ENCODE measurements around the gene EFNA5.

Gene EFNA5

DNA sequence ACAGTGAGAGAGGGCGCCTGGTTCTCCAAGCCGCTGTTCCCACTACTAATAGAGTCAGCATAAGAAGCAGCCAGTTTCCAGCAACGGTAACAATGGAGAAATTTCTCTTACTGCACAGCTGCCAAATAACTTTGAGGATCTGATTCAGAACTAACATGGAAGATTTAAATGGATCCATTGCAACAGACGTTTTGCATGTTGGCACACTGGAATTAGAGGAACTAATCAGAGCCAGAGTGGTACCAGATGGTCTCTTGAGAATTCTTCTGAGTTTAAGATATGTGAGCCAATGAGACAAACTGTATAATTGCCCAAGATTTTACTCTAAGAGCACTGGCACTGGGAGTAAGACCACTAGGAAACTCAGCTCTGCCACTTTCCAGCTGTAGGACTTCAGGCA lies 186.5 kb downstream of the EFNA5 start:
- DNase-seq (ENCODE audit: low spot score) = no peak

DNA sequence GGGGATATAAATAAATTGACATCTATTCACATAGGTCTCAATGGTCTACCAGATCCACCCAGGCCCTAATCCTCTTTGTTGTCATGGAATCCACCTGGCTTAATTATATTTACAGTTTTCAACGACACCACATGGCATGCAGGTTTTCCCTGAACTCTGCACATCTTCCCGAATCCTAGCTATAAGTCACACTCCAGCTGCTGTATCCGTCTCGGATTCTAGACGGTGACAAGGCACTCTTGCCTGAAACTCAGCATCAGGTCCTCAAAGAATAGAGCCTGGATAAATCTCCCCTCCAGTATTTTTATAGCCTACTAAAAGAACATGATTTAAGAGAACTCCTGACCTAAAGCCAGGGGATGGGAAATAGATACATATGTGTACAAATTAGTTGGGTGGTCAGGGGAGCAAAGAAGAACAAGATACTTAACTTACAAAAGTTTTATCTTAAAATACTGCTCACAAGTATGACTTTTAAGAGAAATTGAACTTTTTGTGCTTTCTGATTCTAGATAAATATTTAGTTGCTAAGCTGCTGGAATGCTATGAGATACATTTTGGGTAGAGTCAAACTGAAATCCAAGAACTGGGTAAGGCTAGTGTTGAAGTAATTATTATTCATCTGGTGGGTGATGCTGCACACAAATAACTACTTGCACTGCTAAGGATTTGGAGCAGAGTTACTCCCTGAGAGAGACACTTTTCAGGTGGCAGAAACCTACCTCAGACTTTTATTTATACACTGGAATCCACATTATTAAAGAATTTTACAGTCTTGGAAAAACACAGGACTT lies 187.3 kb downstream of the EFNA5 start:
- DNase-seq (ENCODE audit: low spot score) = no peak

DNA sequence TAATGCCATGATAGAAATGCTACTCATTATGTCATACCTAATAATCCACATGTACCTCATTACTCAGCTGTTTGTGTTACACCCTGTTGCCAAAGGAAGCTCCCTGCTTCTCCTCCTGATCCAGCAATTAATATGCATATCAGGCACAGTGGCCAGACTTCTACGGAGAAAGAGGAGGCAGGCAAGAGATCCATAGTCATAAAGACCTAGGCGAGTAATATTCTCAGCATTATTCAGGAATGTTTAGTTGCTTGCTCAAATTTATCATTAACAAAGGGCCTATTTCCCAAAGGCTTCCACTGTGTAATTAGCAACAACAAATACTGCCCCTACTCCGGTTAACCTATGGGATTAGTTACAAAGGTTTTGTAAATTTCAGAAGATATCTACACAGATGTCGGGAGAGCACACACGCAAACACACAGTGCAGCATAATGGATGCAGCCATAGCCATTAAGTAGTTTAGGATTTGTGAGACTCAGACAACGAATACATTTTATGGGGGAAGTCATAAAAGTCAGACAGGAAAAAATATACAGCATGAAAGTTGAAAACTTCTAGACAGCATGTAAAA lies 192.6 kb downstream of the EFNA5 start:
- no peak for DNase-seq (ENCODE audit: low spot score)

DNA sequence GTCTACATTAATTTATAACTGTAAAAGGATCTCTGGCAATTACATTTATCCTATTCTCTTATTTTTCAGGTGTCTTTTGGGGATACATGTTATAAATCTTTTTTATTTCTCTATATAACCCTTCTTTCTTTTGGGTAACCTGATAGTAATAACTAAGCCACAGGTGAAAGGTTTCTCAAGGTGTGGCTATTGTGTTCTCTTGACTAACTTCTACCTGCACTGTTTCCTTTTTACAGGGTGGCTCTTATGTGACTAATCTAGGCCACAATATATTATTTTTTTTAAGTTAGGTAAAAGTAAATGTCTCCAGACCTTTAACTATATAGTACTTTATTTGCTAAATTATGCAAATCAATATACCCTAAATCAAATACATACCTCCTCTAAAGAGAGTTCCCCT lies 193.2 kb downstream of the EFNA5 start:
- DNase-seq (ENCODE audit: low spot score) = no peak

DNA sequence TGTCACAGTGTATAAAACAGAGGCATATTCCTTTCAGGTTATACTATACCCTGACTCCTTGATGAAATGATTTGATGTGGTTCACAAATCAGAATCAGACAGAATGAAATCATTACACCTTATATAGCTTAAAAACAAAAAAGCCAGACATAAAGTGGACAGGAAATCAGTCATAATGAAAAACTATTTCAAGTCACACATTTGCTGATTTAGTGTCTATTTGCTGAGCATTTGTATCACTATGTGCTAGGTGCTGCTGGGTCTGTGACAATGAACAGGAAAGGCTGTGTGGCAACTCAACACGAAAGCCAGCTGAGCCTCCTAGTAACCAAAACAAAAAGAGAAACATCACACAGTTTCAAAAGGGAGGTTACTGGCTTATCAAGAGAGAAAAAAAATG lies 194.0 kb downstream of the EFNA5 start:
- DNase-seq (ENCODE audit: low spot score) = no peak

DNA sequence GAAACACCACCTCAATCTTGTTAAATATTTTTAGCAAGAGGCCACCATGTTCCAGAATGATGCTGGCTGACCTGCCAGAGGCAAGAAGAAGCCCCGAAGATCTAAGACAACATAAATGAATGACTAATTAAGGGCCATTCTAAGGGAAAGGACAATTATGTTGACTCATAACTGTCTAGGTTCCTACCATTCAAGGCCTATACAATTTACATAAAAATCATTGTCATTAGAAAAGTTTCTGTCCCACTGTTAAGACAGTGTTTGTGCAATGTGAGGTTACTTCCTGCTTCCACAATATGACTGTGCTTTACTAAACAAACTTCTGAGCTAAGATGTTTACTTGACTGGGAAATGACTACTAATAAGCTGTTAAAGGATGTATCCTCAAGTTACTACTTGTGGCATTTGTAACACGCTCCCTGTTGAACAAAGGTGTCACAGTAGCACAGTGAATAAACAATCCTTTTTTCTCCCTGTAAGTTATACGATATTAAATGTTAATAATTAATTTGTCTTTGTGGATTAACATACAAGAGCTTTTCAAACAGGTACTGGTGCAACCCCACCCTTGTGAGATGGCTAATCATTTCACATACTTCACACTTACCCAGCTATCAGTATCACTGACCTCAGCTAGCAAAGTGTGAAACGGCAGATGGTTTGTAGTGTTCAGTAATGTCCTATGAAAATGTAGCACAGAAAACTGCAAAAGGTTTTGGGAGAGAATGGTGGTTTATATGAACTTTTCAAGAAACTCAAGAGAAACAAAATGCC lies 195.8 kb downstream of the EFNA5 start:
- DNase-seq (ENCODE audit: low spot score) = no peak

DNA sequence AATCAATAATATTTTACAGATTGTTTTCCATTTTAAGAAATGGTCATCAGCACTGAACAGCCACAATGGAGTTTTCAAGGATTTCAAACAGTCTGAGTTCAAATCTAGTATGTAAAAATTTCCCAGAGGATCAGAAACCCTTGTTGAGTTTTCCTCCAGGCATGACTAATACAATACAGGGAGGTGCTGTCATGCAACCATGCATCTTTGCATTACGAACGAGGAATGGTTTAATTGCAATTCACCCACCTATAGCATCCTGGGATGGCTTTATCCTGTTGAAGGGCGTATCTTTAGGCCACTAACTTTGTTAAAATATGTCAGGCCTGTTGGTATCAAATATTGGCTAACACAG lies 196.4 kb downstream of the EFNA5 start:
- no peak for DNase-seq (ENCODE audit: low spot score)

DNA sequence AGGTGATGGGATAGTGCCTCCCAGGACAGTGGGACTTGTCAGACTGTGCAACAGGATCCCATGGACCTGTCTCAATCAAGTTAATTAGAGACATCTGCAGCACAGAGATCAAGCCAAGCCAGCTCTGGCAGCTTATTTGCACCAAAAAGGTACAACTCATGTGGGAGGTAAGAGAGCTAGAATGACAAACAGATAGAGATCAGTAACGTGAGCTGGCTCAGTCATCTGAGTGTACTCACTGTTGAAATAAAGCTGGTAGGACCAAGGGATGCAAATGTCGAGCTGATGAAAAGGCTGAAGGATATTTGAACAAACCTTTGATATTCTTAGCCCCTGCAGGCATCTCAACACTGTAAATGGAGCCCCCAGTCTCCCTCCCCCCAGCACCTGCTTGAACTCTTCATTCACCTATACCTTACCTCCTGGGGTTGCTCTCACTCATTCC lies 198.1 kb downstream of the EFNA5 start:
- DNase-seq (ENCODE audit: low spot score) = no peak

DNA sequence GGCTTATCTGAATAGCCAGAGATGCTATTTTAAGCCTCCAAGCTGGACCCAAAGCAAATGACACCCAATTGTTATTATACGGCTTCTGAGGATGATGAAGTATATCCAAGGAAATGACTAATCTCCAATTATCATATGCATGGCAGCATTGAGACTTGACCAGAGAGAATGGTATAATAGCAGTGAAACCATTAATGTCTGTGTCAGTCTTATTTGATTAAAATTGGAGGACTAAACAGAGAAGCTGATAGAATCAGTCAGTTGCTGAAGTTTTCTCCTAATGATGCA lies 200.5 kb downstream of the EFNA5 start:
- peak; percentile 43 for DNase-seq (ENCODE audit: low spot score)

DNA sequence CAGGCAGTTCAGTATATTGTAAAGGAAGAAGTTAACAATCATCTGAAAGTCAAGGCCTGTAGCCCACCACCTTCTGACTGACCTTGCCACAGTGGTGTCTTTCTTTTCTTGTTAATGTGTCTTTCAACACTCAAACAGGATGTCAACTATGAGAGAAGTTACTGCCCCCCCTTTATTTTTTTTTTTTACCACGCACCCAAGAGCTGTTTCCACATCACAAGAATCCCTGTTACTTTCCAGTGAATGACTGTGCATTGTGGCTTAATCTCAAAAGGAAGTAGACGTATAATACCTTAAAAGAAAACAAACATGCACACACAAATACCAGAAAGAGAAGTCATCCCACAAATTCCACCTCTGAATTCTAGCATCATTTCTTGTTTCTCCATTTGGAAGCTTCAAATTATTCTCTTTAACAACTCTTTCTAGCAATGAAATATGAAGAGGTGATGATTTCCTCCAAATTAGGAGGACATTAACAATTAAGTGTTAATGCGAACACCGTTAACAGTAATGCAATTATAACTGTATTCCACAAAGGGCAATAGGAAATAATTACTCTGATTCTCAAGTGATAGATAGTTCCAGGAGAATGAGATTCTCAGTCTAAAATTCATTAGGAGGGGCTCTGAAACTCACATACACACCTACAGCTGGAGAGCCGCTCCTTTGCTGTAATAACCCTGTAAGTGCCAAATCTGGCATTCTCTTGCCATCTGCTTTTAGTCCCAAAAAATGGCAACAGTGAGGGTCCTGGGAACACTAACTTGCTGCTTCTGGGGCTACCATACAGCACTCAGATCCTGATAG lies 201.0 kb downstream of the EFNA5 start:
- DNase-seq (ENCODE audit: low spot score) = peak; percentile 53

DNA sequence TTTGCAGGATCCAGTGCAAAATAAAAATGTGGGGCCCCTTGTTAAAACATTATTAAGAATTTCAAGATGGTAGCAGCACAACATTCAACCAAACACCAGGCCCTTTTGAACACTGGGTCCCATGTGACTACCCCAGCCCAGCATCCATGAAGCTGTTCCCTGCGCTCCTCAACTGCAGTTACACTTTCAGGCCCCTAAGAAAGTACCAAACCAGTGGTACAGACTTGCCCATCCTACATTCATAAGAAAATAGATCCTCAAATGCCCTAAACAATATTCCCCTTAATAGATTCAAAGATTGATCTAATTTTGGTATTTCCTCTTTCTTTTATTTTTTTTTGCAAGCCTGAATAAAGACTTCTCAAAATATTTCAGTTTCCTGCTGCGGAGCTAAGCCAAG lies 201.7 kb downstream of the EFNA5 start:
- no peak for DNase-seq (ENCODE audit: low spot score)

DNA sequence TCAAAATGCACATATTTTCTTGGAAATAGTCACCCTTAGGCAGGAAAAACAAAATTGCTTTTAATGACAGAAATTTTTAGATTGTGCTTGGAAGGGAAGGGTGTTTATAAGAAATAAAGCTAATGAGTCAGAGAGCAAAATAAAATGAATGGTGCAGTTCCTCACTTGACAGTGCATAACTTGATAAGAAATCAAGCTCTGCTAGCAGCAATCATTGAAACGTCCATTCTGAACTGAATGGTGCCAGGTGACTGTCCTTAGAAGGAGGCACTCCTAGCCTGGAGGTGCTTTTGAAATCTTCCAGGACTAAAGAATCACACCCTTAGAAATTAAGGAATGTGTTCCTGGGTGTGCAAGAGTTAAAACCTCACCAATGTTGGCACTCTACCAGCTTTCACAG lies 202.5 kb downstream of the EFNA5 start:
- DNase-seq (ENCODE audit: low spot score) = no peak

DNA sequence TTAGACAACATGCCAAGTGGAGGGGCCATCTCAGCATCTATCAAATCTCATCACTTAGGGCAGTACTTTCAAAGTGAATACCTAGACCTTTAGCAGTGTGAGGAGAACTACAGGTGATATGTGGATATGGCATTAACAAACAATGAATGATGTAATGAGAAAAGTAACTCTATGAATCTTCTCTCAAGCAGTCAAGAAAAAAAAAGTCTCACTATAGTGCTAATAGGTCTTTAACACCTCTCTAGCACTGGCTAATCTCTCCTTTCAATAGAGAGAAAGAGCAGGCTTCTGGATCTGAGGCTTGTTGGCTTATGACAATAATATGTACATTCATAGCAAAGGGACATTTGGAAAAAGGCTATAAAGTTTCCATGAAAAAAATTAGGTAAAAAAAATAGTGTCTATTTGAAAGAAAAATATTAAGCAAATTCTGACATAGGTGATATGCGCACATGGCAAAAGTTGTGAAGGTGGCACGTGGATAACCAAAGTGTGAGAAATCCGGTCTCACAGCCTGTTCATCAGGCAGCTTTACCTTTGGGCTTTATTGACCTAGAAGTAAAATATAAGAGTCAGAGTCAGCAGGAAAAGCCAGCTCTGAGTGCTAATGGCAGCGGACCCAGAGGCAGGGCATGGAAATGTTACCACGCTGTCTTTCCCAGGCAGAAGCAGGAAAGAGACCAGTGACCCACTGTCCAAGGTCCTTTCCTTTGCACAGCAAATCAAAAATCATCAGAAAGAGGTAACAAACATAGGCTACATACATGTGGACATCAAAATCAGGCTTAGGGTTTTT lies 203.4 kb downstream of the EFNA5 start:
- no peak for DNase-seq (ENCODE audit: low spot score)

DNA sequence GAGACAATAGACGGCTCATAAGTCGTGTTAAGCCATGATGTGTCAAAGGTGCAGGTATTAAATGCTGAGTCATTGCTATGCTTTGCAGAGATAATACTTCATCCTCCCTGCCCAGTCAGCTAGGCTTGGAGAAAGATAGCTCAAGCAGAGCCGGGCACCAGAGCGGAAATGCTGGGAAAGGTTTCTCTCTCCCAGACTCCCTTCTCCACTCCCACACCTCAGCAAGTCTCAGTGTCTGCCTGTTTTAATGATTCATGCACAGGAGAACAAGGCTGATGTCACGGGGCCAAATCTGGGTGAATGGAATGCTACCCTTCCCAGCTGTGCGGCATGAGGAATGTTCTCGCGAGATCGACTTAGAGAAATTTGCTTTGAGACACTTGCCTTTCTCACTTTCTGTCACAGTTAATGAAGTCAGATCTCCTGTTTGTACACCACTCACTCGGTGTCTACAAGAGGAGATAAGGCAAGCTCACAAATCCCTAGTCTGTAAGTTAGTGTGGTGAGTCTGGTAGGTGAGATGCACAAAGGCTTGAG lies 204.4 kb downstream of the EFNA5 start:
- no peak for DNase-seq (ENCODE audit: low spot score)

DNA sequence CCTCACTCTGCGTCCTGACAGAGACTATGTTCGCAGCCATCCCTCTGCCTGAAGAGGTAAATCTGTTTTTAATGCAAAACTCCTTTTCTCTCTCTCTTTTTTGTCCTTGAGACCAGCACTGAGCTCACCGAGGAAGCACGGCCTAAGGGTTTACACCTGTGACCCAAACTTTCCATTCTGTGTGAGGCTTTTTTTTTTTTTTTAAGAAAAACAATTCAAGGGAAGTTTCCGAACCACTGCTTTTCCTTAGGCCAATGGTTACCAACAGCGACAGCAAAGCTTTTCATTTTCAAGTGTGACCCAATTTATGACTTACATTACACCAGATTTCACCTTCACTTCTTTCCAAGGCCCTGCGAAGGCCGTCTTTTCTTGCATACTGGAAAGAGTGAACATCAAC lies 205.9 kb downstream of the EFNA5 start:
- DNase-seq (ENCODE audit: low spot score) = no peak

DNA sequence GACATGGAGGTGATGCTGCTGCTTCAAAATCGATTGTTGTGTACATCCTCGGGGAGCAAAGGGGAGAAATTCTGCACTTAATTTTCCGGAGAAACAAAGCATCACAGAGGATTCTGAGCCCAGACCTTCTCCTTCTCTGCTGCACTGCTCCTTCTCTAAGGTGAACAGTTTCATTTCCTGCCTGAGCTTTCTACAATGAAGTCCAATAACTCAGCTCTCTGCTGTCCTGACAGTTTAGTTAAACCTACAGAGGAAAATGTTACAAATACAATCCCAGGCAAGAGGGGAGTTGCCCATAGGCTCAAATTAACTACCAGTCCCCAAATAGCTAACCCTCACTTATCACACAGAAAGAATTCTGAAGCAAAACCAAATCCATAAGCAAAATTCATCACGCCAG lies 206.3 kb downstream of the EFNA5 start:
- no peak for DNase-seq (ENCODE audit: low spot score)

DNA sequence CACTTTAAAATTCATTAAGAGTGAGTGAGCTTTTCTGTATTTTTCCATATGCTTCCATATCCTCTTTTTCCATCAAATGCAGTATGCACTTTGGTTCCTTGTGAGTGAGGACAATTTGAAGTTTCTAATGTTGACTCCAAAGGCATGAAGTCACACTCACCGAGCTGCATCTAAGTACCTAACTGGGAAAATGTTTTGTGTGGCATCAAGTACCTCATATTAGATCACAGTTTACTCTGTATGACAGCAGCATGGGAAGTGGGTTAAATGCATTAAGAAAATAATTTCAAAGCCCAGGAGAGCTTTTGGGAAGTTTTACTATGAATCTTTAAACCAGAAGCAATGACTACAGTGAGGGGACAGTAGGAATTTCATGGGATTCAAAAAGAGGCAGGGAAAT lies 207.0 kb downstream of the EFNA5 start:
- no peak for DNase-seq (ENCODE audit: low spot score)

DNA sequence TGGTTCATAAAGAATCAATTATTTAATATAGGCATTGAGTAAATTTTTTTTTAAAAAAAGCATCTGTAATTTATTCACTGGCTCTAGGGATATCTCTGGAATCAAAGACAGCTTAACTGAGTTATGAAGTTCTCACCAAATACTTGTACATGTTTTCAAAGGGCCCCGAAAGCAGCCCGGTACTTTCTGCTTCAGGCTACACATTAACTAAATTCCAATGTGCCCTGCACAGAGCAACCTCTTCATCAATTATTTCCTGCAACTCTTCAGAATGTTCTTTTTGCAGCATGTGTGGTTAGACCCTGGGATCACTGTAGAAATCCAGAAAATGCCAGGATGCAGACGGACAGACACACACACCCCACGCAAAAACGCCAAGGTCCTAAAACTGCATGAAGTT lies 209.0 kb downstream of the EFNA5 start:
- DNase-seq (ENCODE audit: low spot score) = no peak

DNA sequence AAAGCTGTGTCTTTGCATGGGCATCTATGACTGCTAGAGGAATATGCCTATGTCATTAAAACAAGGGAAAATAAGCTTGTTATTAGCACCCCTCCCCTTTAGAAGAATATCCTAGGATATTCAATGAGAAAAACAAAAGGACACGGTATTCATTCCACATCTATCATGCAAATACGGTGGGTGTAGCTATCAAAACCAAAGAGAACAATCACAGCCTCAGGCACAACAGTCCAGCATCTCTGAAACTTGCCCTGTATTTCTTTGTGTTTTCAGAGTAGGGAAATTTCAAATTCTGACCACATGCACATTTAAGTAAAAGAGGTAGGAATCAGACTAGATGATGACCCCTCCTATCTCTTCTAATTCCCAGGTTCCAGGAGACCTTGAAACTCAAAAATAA lies 209.9 kb downstream of the EFNA5 start:
- no peak for DNase-seq (ENCODE audit: low spot score)

DNA sequence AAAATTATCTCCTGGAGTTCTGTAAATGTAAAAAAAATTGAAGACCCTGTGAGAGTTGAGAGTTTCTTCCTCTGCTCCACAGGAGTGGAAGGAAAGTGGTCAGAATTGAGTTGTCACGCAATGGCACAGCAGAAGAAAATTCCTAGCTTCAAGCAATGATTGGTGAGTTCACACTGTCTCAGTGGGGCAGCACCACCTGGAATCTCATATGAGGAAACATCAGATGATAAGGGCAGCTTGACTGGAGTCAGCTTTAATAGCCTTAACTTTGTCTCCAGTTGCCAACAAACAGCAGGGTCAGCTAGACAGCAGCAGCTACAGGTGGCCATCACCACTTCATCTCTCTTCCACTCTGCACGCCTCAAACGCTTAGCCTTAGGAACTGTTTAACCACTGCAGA lies 211.1 kb downstream of the EFNA5 start:
- no peak for DNase-seq (ENCODE audit: low spot score)

DNA sequence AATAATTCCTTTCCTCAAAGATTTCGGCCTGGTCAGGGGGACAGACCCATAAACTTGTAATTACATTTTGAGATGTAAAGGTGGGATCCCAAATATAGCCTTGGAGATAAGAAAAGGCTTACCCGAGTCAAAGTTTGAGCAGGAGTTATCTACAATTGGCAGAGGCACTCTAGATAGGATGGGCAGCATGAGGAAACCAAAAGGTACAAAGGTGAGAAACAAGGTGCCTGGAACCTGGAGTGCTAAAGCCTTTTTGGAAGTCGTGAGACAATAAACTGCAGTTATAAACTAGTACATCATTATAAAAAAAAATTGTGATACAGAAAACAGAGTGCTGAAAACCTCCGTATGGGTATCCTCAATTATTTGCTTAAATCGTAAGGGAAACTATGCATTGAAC lies 212.4 kb downstream of the EFNA5 start:
- DNase-seq (ENCODE audit: low spot score) = no peak

DNA sequence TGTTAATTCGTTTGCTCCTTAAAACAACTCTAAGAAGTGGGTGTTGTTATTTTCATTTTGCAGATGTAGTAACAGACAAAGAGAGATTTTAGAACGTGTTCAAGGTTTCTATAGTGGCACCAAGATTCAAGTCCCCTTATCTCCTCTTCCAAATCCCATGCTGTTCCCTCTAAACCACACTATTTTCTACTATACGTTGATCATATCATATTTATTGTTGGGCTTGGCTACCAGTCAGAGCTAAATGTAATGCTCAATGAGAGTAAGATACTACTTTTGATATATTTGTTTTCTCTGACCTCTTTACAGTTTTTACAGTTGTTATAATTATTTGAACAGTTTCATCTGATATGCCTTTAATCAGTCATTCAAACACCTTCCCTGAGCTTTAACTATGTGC lies 212.9 kb downstream of the EFNA5 start:
- DNase-seq (ENCODE audit: low spot score) = no peak

All from COLO829 (cell line).